B cell (primary cell): Measurements from ENCODE around the gene FLAD1. TPM values are rescaled to one million over a fixed set of nuclear protein-coding genes. Genes with fewer than 3 reads are reported as not detected.

Experiments used
- ATAC-seq: fragments of 200-7000 bp; cut with Tn5 transposase; one replicate; pipeline ENCODE4 v1.10.0; 2021; ENCODE audit warnings: low read depth, mild to moderate bottlenecking, moderate number of reproducible peaks, moderate library complexity
- CTCF ChIA-PET: fragments of 350-600 bp; sonication (Branson Sonifier 250); formaldehyde crosslinking; loops from one replicate; lab custom pipeline; 2021; ENCODE audit warnings: antibody characterized with exemption, inconsistent platforms; lab: Charles Lee
- POLR2A ChIA-PET: fragments of 350-600 bp; sonication (Branson Sonifier 250); formaldehyde crosslinking; loops from one replicate; lab custom pipeline; 2021; ENCODE audit warnings: antibody characterized with exemption; lab: Charles Lee
- DNase-seq: peaks from one replicate; pipeline ENCODE4 v3.0.0; 2013
- H2AFZ ChIP-seq: 2 replicates; pipeline ENCODE4 v1.6.1; 2012; ENCODE audit warnings: mild to moderate bottlenecking, low read depth, low read length; ENCODE audit not compliant: insufficient read depth, poor library complexity, severe bottlenecking
- H3K27ac ChIP-seq, 2 donors: 1 replicate in 1 of 2; 2 replicates in 1 of 2; pipeline ENCODE4 v1.5.1; 2012 to 2013; ENCODE audit warnings: low read length in 2 of 2, mild to moderate bottlenecking in 2 of 2, moderate library complexity in 1 of 2
- H3K27me3 ChIP-seq, 4 experiments: fragments of 200-600 bp in 1 of 4; sonication (generic) in 1 of 4; replicated peaks in 1 of 4; 1 replicate in 2 of 4; 2 replicates in 2 of 4; pipeline versions ENCODE4 v1.6.1 to v1.7.0; 2013 to 2016; ENCODE audit warnings: low read length in 3 of 4, mild to moderate bottlenecking in 2 of 4, mixed read lengths in 1 of 4, moderate library complexity in 1 of 4; ENCODE audit not compliant: insufficient read depth in 4 of 4, control insufficient read depth in 3 of 4; ENCODE audit errors: control extremely low read depth in 1 of 4
- H3K36me3 ChIP-seq, 2 experiments: replicated peaks in 1 of 2; 1 replicate in 1 of 2; 2 replicates in 1 of 2; pipeline versions ENCODE4 v1.6.1 to v1.7.1; 2013; ENCODE audit warnings: low read length in 1 of 2; ENCODE audit not compliant: insufficient read depth in 2 of 2, control insufficient read depth in 1 of 2; ENCODE audit errors: control extremely low read depth in 1 of 2, extremely low read depth in 1 of 2
- H3K4me1 ChIP-seq, 2 donors: fragments of 200-600 bp in 1 of 2; sonication (generic) in 1 of 2; 1 replicate in 1 of 2; 2 replicates in 1 of 2; pipeline versions ENCODE4 v1.5.1 to v1.6.1; 2013 to 2017; ENCODE audit warnings: low read length in 2 of 2; ENCODE audit not compliant: control insufficient read depth in 2 of 2, insufficient read depth in 2 of 2
- H3K4me2 ChIP-seq: replicated peaks from 2 replicates; pipeline ENCODE3; 2012; ENCODE audit warnings: mild to moderate bottlenecking, low read depth, low read length; ENCODE audit not compliant: poor library complexity, severe bottlenecking
- H3K4me3 ChIP-seq, 5 experiments: fragments of 200-600 bp in 1 of 5; sonication (generic) in 1 of 5; 1 replicate in 3 of 5; 2 replicates in 2 of 5; pipeline versions ENCODE4 v1.5.1 to v1.7.0; 2011 to 2016; ENCODE audit warnings: low read length in 4 of 5, mild to moderate bottlenecking in 4 of 5, low read depth in 2 of 5, control low read depth in 1 of 5, moderate library complexity in 1 of 5; ENCODE audit not compliant: insufficient read depth in 1 of 5; ENCODE audit errors: control extremely low read depth in 1 of 5, extremely low read depth in 1 of 5
- H3K79me2 ChIP-seq: fragments of 200-600 bp; sonication (generic); one replicate; pipeline ENCODE4 v1.6.0; 2016; ENCODE audit warnings: low read length; ENCODE audit not compliant: control insufficient read depth, insufficient read depth
- H3K9ac ChIP-seq: fragments of 200-600 bp; sonication (generic); 2 replicates; pipeline ENCODE4 v1.6.1; 2017; ENCODE audit warnings: mild to moderate bottlenecking, low read length, moderate library complexity
- H3K9me3 ChIP-seq, 3 donors: one replicate each; pipeline versions ENCODE4 v1.6.1 to v1.7.1; 2013; ENCODE audit warnings: low read length in 2 of 3; ENCODE audit not compliant: control insufficient read depth in 2 of 3, insufficient read depth in 1 of 3; ENCODE audit errors: control extremely low read depth in 1 of 3
- H4K20me1 ChIP-seq: 2 replicates; pipeline ENCODE4 v1.6.0; 2012; ENCODE audit warnings: mild to moderate bottlenecking, low read length; ENCODE audit not compliant: insufficient read depth, control insufficient read depth, poor library complexity, severe bottlenecking
- H3K27ac Mint-ChIP-seq: one replicate; pipeline ENCODE4 v1.8.0; 2021; ENCODE audit warnings: mixed read lengths
- H3K27me3 Mint-ChIP-seq: one replicate; pipeline ENCODE4 v1.8.0; 2021; ENCODE audit warnings: mixed read lengths
- H3K4me1 Mint-ChIP-seq: one replicate; pipeline ENCODE4 v1.8.0; 2021; ENCODE audit warnings: mixed read lengths
- H3K4me3 Mint-ChIP-seq: one replicate; pipeline ENCODE4 v1.8.0; 2021; ENCODE audit warnings: mixed read lengths
- H3K9me3 Mint-ChIP-seq: one replicate; pipeline ENCODE4 v1.8.0; 2022; ENCODE audit warnings: mixed read lengths; ENCODE audit not compliant: insufficient read depth
- EZH2 ChIP-seq: IDR thresholded peaks from 2 replicates; pipeline ENCODE4 v1.6.1; 2012; ENCODE audit warnings: borderline replicate concordance, low read depth, mild to moderate bottlenecking, moderate library complexity, low read length; ENCODE audit not compliant: insufficient read depth, poor library complexity, severe bottlenecking
- WGBS: methylation state at CpG from one replicate; pipeline ENCODE4 v1.1.5; 2013; ENCODE audit warnings: missing lambda C conversion rate; ENCODE audit not compliant: insufficient coverage; 5-methylcytosine and 5-hydroxymethylcytosine counted together
- intact Hi-C: fragments of 100-400 bp; cut with micrococcal nuclease; formaldehyde crosslinking; loops from one replicate; pipeline ENCODE4 v1.10.0; 2022
- polyA plus RNA-seq: library from polyadenylated mRNA; depleted of rRNA; stranded (reverse); fragments of >200 nt; gene quantifications from 2 replicates; pipeline ENCODE4 v1.2.3, GENCODE V29; 2012
- total RNA-seq, 2 donors: library from RNA; stranded (reverse); fragments of 120-200 nt in 1 of 2; gene quantifications; 1 replicate in 1 of 2; 2 replicates in 1 of 2; pipeline versions ENCODE4 v1.2.3 to v1.2.4, GENCODE V29; 2013 to 2022
- TF ChIP-seq, protein P1 (sequence below): fragments of 200-600 bp; IDR thresholded peaks from one replicate; pipeline ENCODE4 v1.8.0; 2022; ENCODE audit warnings: antibody characterized with exemption, mild to moderate bottlenecking

Gene FLAD1
- total and polyA plus RNA-seq, 2 donors (not counting 1 experiment from before 2014, with no cell fraction given), result 51.4 to 83.0 TPM

DNA sequence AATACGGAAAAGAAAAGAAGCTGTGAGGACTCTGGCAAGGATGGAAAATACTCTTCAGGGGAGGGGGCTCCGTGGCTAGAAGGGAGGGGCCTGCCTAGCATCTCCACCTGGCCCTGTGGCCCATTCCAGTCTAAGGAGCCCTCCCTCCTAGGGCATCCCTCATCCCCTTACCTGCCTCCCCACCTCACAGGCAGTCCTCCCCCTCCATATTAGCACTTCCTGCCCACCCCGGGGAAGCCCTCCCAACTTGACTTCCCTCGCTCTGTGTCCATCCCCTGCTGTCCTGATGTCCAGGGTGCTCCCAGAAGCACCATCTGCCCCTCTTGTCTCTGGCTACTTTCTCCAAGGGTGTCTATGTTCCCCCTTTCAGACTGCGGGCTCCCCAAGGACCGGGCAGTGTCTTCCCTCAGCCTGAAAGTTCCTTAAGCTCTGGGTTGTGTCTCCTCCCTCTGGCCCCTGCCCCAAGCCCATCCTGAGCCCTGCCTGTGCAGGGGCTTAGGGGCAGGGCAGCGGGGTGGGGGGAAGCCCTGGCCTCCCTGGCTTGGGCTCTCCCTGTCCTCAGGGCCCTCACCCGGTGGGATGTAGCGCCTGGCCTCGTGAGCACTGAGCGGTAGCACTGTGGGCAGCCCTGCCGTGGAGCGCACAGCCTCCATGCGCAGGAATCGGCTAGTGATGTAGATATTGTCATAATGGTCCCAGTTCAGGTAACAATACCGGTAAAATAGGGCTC, 46.5 kb downstream of the FLAD1 start:
- CTCF ChIA-PET, result interaction anchor here (0.6 to 1.8 kb wide), 2 partner anchors 12 to 33 kb away, joined by 3 to 8 read pairs; no protein-coding TSS in a partner anchor
- H3K9ac ChIP-seq, result no peak overlapping the region
- WGBS, result 93% methylated on average over 10 of the region's 16 CpGs

GRCh38 chr1:155030243-155030795, 47.2 kb downstream of the FLAD1 start:
- Histone ChIP-seq H3K4me1 (no peaks in the 10 kb centered on the region), H4K20me1 (no peaks in the 10 kb centered on the region), H3K4me3 (no peak overlapping the region), H3K9ac (no peak overlapping the region), H3K79me2 (no peaks in the 10 kb centered on the region), H3K27ac (no peak overlapping the region), H3K27me3 (no peaks in the 10 kb centered on the region), H3K36me3 (no peaks in the 10 kb centered on the region), H3K9me3 (no peaks in the 10 kb centered on the region), H2AFZ (no peak overlapping the region), H3K4me2 (no peak overlapping the region)
- H3K4me3 Mint-ChIP-seq, result no peak overlapping the region
- CTCF ChIA-PET, result no interaction called here
- no peak overlapping the region for H3K27ac Mint-ChIP-seq
- POLR2A ChIA-PET, result no interaction called here
- DNase-seq (no peak), ATAC-seq (no peak)
- H3K4me1 Mint-ChIP-seq, result no peaks in the 10 kb centered on the region
- intact Hi-C loops, result no loop called here
- peaks cover 7% of the 10 kb centered on the region for H3K27me3 Mint-ChIP-seq
- H3K9me3 Mint-ChIP-seq, result no peaks in the 10 kb centered on the region
- no peak for TF ChIP-seq EZH2
- TF ChIP-seq, protein P1, sequence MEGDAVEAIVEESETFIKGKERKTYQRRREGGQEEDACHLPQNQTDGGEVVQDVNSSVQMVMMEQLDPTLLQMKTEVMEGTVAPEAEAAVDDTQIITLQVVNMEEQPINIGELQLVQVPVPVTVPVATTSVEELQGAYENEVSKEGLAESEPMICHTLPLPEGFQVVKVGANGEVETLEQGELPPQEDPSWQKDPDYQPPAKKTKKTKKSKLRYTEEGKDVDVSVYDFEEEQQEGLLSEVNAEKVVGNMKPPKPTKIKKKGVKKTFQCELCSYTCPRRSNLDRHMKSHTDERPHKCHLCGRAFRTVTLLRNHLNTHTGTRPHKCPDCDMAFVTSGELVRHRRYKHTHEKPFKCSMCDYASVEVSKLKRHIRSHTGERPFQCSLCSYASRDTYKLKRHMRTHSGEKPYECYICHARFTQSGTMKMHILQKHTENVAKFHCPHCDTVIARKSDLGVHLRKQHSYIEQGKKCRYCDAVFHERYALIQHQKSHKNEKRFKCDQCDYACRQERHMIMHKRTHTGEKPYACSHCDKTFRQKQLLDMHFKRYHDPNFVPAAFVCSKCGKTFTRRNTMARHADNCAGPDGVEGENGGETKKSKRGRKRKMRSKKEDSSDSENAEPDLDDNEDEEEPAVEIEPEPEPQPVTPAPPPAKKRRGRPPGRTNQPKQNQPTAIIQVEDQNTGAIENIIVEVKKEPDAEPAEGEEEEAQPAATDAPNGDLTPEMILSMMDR, result no peak
- WGBS, result 91% methylated on average over 15 of the region's 15 CpGs

More for the DNA sequence above, 46.5 kb downstream of the FLAD1 start:
- H4K20me1 ChIP-seq, result no peaks in the 10 kb centered on the region
- TF ChIP-seq, protein P1, result no peak
- TF ChIP-seq EZH2, result no peak
- H3K79me2 ChIP-seq, result no peaks in the 10 kb centered on the region
- H3K27ac Mint-ChIP-seq, result no peak overlapping the region
- POLR2A ChIA-PET, result no interaction called here
- H3K36me3 ChIP-seq, result no peaks in the 10 kb centered on the region
- H3K27ac ChIP-seq, result no peak overlapping the region
- H3K4me1 ChIP-seq, result no peaks in the 10 kb centered on the region
- H3K4me3 ChIP-seq, result no peak overlapping the region
- intact Hi-C loops, result no loop called here
- H3K4me3 Mint-ChIP-seq, result no peak overlapping the region
- H3K4me2 ChIP-seq, result no peak overlapping the region
- no peaks in the 10 kb centered on the region for H3K9me3 ChIP-seq
- no peak overlapping the region for H2AFZ ChIP-seq
- ATAC-seq, result no peak
- H3K27me3 ChIP-seq, result no peaks in the 10 kb centered on the region
- H3K4me1 Mint-ChIP-seq, result no peaks in the 10 kb centered on the region
- no peaks in the 10 kb centered on the region for H3K9me3 Mint-ChIP-seq
- no peak for DNase-seq
- H3K27me3 Mint-ChIP-seq, result peaks cover 7% of the 10 kb centered on the region
